Endothelial cell of umbilical vein (primary cell): ENCODE measurements around the gene PTPN6.

Experiments used
- EZH2 ChIP-seq: IDR thresholded peaks from 2 replicates; pipeline ENCODE4 v1.6.1; 2012; ENCODE audit warnings: borderline replicate concordance, low read depth, mild to moderate bottlenecking, moderate library complexity, low read length, inconsistent platforms; ENCODE audit not compliant: severe bottlenecking
- FOS ChIP-seq: IDR thresholded peaks from 2 replicates; pipeline ENCODE4 v1.6.1; 2011; ENCODE audit warnings: mild to moderate bottlenecking, low read length, moderate library complexity, borderline replicate concordance; ENCODE audit not compliant: insufficient read depth
- GATA2 ChIP-seq: IDR thresholded peaks from 2 replicates; pipeline ENCODE4 v1.7.0; 2011; ENCODE audit warnings: low read depth, mild to moderate bottlenecking, moderate library complexity, mixed read lengths, low read length; ENCODE audit not compliant: insufficient read length, insufficient read depth
- MYC ChIP-seq: IDR thresholded peaks from one replicate; pipeline ENCODE4 v1.6.1; 2011; ENCODE audit warnings: mild to moderate bottlenecking, low read depth, low read length
- POLR2A ChIP-seq: IDR thresholded peaks from 2 replicates; pipeline ENCODE4 v1.6.1; 2012; ENCODE audit warnings: low read depth, mild to moderate bottlenecking, control low read depth, low read length
- POLR2AphosphoS5 ChIP-seq: IDR thresholded peaks from 2 replicates; pipeline ENCODE4 v1.6.1; 2012; ENCODE audit warnings: low read depth, mild to moderate bottlenecking, control low read depth, low read length, moderate library complexity; ENCODE audit not compliant: insufficient read depth
- TF ChIP-seq, protein P1 (sequence below), 2 donors: IDR thresholded peaks; 1 replicate in 1 of 2; 2 replicates in 1 of 2; pipeline ENCODE4 v1.5.1; 2011; ENCODE audit warnings: low read length in 2 of 2, mild to moderate bottlenecking in 2 of 2, moderate library complexity in 2 of 2, control low read depth in 1 of 2, inconsistent platforms in 1 of 2, low read depth in 1 of 2; ENCODE audit not compliant: insufficient read depth in 1 of 2; ENCODE audit errors: extremely low read depth in 1 of 2
- TF ChIP-seq, protein P2 (sequence below): IDR thresholded peaks from 2 replicates; pipeline ENCODE4 v1.6.1; 2011; ENCODE audit not compliant: insufficient read depth, insufficient read length

DNA sequence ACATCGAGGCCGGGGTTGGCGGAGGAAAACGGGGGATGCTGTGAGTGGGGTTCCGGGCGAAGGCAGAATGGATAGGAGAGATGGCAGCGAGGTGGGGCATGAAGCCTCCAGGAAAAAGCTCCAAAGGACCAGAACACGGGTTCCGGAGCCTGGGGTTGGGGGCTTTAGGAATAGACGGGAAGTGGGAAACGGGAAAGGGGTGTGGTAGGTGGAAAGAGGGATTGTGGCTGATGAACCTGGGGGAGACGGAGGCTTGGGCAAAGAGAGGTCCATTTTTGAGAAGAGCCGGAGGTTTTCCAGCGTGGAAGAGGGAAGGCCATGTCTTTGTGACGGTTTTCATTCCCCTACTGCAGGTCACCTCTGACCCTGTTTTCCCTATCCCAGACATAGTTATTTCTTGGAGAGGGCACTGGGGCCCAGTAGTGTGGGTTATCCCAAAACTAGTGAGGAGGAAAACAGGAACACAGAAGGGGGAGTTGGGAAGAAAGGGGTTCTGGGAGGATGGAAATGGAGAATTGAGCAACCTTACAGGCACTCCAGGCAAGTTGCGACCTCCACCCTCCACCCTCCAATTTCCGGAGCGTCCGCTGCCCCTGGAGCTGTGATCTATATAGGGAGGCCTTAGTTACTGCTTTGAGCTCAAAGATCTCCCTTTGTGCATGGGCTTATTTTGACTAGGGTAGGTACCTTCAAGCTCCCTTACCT, 22.3 kb upstream of the PTPN6 start:
- TF ChIP-seq, protein P1, sequence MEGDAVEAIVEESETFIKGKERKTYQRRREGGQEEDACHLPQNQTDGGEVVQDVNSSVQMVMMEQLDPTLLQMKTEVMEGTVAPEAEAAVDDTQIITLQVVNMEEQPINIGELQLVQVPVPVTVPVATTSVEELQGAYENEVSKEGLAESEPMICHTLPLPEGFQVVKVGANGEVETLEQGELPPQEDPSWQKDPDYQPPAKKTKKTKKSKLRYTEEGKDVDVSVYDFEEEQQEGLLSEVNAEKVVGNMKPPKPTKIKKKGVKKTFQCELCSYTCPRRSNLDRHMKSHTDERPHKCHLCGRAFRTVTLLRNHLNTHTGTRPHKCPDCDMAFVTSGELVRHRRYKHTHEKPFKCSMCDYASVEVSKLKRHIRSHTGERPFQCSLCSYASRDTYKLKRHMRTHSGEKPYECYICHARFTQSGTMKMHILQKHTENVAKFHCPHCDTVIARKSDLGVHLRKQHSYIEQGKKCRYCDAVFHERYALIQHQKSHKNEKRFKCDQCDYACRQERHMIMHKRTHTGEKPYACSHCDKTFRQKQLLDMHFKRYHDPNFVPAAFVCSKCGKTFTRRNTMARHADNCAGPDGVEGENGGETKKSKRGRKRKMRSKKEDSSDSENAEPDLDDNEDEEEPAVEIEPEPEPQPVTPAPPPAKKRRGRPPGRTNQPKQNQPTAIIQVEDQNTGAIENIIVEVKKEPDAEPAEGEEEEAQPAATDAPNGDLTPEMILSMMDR (IDR thresholded peaks at IDR 0.05; ENCODE audit: extremely low read depth in 1 of 2, insufficient read depth in 1 of 2, low read depth in 1 of 2, low read length in 2 of 2) = no peak
- no peak for TF ChIP-seq POLR2AphosphoS5
- TF ChIP-seq MYC = no peak
- no peak for TF ChIP-seq GATA2
- TF ChIP-seq EZH2 = no peak
- TF ChIP-seq, protein P2, sequence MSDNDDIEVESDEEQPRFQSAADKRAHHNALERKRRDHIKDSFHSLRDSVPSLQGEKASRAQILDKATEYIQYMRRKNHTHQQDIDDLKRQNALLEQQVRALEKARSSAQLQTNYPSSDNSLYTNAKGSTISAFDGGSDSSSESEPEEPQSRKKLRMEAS = no peak
- no peak for TF ChIP-seq POLR2A
- no peak for TF ChIP-seq FOS
